Left kidney (tissue), 2 donors: Measurements from ENCODE around the gene PFDN1. TPM values are rescaled to one million over a fixed set of nuclear protein-coding genes. Genes with fewer than 3 reads are reported as not detected.

Source experiments
- DNase-seq: peaks from one replicate; pipeline ENCODE4 v3.0.0-alpha.2; 2013
- polyA plus RNA-seq: library from polyadenylated mRNA; unstranded; fragments of 120-200 nt; gene quantifications from one replicate; pipeline ENCODE4 v1.2.1, GENCODE V29; 2013; ENCODE audit not compliant: insufficient read length

The PFDN1 gene
- polyA plus RNA-seq, 1 donor, result 112 TPM

DNA sequence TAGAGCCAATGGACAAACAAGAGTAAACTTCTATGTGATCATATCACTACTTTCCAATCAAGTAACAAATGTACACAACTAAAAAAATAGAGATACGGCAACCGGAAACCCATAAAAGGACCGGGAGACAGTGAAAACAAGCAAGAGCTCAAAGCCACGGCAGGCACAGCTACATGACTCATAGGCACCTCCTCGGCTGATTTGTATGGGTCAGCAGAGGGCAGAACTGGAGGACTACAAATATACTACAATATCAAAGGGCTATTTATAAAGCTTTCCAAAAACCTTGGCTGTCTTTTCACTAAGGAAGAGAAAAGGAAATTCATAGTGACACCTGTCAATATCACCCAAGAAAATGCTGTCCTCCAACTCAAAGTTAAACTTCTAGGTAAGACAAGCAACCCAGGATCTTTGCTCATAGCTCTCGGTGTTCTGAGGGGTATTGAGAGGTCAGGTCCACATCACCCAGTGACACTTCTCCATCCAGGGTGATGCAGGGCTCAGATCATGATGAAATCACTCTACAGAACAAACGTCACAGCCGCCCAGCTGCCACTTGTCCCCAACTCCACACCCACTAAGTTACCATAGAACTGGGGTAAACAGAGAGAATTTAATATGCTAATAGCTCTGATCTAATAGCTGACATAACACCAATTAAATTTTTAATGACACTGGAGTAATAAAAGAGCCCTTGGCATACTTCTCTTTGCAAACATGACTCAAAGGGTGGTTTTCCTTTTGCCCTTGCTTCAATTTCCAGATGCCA lies 41.3 kb downstream of the PFDN1 start:
- DNase-seq, result no peak

DNA sequence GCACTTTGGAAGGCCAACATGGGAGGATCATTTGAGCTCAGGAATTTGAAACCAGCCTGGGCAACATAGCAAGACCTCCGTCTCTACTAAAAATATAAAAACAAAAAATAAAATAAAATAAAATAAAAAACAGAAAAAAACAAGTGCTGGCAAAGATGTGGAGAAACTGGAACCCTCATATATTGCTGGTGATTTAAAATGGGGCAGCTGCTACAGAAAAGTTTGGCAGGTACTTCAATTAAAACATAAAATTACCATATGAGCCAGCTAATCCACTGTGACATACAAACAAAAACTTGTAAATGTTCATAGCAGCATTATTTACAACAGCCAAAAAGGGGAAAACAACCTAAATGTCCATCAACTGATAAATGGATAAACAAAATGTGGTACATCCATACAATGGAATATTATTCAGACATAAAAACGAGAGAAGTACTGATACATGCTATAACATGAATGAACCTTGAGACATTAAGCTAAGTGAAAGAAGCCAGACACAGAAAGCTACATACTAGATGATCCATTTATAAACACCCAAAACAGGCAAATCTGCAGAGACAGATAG lies 42.7 kb downstream of the PFDN1 start:
- DNase-seq, result no peak

DNA sequence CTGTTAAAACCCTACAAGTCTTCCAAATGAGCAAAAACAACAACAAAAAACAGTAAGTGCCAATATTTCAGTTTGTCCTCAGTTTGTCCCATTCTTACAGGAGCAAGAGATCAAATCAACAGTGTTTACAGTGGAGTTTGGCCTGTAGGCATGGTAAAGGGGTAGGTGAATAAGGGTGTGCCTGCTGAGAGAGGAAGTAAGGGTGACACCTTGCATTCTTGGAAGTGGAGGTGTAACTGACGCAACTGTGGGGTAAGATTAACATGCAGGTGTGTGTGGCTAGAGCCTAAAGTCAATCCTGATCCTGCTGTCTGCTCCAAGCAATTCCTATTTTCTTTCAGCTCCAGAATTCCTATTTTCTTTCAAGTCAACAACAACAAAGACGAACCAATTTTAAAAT lies 43.4 kb downstream of the PFDN1 start:
- no peak for DNase-seq

DNA sequence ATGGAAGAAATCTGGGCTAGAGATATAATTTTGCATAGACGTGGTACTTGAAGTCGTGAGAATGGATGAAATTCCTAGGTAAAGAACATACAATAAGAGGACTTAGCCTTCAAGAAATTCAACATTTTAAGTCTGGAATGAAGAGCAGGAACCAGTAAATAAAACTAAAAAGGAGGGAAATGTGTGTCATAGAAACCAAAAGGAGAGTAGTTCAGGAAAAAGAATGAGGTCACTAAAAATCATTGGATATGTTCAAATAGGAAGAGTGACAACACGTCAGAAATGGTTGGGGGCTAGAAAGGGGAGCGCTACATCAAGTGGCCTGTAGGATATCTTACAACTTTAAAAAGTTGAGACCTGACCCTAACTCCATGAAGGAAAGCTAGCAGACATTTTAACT lies 44.0 kb downstream of the PFDN1 start:
- no peak for DNase-seq

DNA sequence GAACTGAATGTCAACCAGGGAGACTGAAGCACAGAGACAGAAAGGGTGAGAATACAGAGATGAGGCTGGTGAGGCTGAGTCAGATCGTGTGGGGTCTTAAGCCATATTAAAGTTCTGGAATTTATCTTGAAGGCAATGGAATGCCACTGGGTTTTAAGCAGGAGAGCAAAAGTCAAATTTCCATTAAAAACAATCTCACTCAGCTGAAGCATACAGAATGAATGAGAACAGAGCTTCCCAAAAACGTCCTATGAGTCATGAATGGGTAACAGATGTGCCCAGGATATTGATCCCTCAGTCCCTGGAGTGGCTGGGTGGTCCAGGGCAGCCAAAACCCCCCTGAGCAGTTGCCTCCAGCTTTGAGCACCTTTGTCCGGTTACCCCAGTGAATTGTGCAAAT lies 44.9 kb downstream of the PFDN1 start:
- no peak for DNase-seq

DNA sequence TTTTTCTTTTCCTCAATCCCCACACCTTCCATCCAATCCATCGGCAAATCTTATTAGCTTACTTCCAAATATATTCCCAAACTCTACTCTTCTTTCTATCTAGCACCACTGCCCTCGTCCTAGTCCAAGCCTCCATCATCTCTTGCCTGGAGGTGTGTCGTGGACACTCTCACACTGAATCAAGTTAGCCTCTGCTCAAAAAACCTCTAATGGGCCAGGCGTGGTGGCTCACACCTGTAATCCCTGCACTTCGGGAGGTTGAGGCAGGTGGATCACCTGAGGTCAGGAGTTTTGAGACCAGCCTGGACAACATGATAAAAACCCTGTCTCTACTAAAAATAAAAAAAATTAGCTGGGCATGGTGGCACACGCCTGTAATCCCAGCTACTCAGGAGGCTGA lies 46.2 kb downstream of the PFDN1 start:
- DNase-seq, result no peak

DNA sequence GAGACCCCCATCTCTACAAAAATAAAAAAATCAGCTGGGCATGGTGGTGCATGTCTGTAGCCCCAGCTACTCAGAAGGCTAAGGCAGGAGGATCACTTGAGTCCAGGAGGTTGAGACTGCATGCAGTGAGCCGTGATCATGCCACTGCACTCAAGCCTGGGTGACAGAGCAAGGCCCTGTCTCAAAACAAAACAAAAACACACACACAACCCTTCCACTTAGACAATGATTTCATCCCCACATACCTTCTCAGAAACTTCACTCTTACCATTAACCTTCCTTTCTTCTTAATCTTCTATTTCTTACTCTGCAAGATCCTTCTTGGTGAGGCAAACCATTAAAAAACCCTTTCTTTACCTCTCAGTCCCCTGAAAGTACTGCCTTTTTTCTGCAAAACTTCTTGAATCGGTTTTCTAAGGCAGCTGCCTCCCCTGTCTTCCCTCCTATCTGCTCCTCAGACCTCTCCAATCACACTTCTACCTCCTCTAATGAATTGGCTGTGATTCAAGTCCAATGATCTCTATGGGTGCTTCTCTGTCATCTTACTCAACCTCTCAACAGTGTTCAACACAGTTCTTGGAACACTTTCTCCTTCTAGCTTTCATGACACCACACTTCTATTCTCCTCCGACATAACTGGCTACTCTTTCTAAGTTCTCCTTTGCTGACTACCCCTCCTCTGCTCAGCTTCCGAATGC lies 47.3 kb downstream of the PFDN1 start:
- no peak for DNase-seq

DNA sequence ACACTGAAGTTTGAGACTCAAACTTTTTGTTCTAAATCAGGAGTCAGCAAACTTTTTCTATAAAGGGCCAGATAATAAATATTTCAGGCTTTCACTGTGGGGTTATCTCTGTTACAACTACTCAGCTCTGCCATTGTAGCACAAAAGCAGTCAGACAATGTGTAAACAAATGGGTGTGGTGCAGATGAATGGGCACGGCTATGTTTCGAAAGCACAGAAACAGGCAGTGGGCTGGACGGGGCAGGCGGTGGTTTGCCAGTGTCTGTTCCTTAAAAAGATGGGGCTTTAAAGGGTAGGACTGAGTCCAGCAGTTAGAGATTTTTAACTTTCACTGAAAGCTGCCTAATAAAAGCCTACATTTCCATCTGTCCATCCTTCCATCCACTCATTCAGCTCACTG lies 48.9 kb downstream of the PFDN1 start:
- no peak for DNase-seq

DNA sequence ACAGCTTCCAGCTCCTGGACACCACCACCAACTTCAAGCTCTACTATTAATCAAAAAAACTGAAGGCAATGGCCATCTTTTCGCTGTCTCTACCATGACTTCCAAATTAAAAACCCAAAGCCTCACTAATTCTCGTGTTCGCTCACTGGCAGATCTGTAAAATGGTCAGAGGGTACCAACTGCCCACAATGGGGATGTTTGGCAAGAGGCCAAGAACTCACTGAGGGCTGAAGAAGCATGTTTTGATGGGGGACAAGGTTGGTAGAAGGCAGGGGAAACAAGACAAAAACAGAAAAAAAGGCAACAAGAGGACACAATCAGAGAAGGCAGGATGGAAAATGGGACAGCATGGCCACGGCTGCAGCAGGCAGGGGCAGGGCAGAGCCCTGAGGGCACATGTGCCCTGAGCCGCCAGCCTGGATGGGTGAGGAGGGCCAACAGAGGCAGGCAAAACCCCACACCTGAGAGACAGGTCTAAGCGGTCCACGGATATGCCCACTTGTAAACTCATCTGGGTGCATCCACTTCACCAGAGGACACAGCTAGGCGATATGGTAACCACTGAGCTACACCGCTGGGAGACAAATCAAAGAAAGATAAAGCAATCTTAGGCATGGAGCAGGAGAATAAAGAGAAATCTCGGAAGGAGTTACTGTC lies 50.3 kb downstream of the PFDN1 start:
- no peak for DNase-seq

DNA sequence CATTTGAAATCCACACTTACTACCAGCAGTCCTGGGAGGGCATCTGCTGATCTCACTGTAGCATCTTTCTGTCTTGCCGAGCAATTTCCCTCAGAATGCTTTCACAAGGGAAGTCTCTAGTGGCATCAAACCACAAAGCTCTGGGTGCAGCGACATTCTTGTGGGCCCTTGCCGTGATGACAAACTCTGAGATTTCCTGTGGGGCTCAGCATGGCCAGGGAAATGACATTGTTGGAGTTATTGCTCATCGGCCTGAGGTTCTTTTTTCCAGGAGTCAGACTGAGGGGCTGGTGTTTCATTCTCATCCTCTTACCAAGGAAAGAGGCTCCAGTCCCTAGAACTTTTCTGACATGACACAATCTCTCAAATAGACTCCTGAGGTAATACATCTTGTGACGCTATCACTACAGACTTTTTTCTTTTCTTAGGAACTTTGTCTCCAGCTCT lies 51.4 kb downstream of the PFDN1 start:
- no peak for DNase-seq

DNA sequence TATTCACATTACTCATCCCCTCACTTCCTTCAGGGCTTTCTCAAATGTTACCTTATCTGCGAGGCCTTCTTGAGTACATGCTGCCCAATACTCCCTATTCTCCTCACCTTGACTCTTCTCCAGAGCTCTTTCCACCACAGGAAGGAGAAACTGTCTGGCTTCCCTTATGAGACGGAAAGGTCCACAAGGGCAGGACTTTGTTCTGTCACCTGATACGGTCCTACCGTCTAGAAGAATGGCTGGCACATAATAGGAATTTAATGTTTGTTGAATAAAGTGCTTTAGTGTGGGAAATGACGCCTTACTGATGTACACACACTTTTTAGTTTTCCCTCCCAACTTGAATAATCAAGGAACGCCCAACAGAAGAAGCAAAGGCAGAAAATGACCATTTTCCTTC lies 52.5 kb downstream of the PFDN1 start:
- no peak for DNase-seq

DNA sequence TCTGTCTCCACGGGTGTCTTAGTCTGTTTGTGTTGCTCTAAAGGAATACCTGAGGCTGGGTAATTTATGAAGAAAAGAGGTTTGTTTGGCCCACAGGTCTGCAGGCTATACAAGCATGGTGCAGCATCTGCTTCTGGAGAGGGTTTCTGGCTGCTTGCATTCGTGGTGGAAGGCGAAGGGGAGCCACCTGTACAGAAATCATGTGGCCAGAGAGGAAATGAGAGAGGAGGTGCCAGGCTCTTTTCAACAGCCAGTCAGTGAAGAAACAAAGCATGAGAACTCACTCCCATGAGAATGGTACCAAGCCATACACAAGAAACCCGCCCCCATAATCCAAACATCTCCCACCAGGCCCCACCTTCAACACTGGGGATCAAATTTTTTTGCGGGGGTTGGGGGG lies 53.4 kb downstream of the PFDN1 start:
- DNase-seq, result no peak

DNA sequence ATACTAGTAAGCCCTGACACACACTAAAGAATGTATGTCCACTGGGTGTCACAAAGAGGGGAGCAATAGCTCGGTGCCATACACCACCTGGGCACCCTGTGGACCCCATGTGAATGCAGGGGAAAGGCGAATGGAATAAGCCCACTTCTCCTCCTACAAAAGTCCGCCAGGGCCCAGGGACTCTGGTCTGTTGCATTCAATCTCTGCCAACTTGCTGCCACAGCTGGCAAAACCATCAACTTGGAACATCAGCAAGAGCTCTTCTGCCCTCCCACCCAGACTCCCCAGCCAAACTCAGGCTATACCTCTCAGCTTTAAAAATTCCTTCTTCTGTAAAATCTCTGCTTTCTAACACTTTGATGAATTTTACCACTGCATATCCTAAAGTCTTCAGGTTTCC lies 54.5 kb downstream of the PFDN1 start:
- DNase-seq, result no peak

DNA sequence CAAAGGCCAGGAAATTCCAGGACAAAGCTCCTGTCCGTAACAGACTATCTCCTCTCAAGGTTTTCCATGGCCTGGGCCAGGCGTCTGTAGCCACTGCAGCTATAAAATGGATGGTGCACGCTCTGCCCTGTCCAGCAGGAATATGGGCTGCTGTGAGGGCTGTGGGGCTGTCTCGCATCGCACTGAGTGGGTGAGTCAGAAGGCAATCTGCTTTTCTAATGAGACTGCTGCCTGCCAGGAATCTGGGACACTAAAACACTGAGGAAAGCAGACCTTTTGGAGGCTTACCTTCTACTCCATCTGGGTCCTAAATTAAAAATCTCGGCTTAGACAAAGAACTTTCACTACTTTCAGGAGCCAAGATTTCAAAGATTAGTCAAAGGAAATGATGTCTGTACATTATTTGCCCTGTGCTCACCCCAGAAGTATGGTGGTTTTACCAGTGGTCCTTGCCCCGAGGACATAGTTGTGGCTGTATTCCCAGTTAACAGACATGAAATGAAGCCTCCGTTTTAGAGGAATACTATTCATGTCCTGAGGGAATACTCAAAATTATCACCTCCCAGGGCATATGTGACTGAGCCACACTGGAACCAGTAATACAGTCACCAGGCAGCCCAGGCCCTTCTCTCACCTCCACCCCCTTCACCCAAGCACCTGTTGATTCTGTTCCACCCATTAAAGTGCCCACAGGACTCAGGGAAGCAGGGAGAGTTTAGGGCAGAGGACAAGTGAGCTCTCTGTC lies 56.4 kb downstream of the PFDN1 start:
- DNase-seq, result no peak

DNA sequence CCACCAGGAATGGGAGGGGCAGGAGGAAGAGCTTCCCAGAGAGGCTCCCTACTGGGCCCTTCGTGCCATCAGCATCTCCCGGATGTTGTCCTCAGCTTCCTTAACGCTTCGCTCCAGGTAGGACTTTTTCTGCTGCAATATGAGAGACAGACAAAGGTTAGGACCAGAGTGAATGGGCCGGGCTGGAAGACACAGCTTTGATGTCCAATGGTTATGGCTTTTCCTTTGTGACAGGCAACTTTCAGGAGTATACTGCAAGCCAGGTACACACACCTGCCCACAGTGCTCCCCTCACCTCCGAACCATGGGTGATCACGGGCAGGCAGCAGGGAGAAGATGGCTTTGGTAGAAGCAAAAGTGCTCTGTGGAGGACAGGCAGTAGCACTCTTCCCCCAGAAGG lies 57.0 kb downstream of the PFDN1 start:
- DNase-seq, result no peak

DNA sequence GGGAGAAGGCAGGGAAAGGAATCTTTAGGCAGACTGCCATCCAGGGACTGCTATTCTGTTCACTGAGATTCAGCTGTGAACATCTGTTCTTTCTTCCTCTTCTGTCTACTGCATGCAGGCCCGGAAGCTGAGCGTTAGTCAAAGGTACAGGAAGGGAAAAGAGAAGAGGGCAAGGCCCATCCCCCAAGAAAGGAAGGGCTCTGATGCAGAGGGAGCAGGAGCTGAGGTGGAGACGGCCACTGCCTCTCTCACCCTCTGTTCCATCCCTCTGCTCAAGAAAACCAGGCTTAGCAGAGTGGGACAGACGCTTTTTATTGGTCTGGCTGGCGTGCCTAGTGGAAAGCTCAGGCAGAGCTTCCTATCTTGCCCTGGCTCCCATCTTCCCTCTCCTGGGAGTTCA lies 57.6 kb downstream of the PFDN1 start:
- DNase-seq, result no peak

DNA sequence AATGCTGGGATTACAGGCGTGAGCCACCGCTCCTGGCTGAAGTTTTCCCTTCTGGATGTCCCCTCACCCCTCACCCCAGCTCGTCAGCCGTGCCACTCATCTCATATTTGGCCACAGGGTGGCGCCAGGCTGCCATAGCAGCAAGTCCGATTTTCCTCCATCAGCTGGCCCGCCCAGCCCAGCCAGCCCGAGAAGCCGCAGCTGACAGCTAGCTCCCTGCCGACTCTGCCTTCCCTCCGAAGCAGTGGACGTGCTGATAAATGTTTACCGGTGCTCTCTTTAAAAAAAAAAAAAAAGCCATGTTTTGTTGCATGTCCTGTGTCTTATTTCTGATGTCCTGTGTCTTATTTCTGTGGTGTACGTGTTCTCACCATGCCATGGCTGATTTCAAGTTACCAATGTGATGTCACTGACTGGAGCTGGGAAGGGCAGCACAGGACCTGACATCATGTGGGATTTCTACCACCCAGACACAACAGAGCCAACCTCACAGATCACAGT lies 58.3 kb downstream of the PFDN1 start:
- peak; percentile 81 for DNase-seq

DNA sequence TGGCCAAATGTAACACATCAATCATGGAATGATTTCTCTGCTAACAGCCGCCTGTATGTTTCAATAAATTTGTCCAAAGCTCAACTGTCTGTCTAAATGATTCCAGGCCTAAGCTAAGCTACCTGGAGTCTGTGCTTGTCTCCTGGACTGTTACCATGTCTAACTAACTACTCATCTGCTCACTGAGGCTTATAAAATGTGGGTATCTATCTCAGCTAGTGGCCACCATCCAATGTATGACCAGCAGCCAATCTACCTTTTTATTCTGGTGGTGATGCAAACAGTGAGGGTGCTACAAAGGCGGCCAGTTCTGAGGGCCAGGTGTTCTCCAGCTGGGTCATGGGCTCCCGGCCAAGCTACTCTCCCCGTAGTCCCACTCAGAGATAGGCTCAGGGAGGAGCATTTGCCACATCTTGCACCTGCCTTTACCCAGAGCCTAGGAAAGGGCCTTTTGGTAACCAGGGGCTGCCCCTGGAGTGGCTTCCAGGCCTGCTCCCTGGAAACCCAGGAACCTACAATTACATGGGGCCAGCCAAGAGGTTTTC lies 59.1 kb downstream of the PFDN1 start:
- no peak for DNase-seq

DNA sequence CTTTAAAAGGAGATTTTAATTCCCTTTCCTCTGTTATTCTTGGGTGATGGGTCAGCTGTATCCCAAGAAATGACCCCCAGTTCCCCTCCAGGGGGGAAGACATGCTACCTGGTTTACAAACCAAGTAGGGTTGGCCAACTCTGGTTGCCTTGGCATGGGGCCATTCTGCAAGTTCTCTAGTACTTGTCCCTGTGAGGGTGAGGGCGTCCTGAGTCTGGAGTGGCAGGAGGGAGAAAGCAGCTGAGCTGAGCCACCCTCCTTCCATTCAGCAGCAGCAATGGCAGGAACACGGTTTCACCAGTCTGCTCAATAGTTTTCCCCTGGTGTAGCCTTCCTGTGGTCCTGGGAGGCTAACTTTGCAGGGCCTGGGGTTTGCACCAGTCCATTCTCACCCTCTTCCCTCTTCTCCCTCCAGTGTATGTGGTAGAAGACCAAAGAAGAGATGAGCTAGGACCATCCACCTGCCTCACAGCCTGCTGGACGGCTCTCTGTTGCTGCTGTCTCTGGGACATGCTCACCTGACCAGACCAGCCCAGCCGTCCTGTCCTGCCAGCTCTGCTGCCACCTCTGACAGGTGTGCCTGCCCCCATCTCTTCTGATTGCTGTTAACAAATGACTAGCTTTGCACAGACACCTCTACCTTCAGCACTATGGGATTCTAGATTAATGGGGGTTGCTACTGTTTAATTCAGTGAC lies 59.9 kb downstream of the PFDN1 start:
- no peak for DNase-seq

DNA sequence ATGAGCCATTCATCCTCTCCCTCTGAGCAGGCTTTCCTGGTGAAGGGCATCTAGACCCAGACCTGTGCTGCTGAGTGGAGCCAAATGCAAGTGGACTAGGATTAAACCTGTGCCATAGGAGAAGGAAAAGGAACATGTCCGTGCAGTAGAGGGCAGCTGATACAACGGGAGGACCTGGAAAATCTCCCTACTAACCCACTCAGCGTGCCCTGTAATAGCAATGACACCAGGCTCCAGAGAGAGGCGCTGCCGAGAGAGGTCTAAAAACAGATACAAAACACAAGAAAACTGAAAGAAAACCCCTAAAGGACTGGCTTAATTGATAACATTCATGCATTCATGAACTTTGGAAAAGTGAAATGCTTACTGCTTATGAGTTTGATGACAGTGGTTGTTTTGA lies 60.8 kb downstream of the PFDN1 start:
- no peak for DNase-seq
